Measurements from ENCODE around the gene DPYSL4.
A peak's percentile ranks its signal among the peaks of the same experiment; 100 is the strongest.

DPYSL4 gene

DNA sequence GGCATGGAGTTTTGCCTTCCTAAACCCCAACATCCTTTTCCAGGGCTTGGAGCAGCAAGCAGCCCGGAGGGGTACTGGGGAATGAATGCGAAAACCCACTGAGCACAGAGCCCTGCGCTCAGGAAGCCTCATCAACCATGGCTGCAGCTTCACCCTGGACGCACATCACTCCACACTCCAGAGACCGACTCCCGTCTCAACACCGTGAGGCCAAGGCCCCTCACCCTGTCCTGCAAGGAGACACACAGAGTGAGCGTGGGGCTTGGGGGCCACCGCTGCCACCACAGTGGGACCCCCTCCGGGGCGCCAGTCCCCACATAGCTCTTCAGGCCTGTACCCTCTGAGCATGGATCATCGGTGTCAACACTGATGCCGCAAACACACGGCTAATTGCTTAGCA lies 41.9 kb downstream of the DPYSL4 start:
- no peak for DNase-seq (ENCODE audit: low spot score)

DNA sequence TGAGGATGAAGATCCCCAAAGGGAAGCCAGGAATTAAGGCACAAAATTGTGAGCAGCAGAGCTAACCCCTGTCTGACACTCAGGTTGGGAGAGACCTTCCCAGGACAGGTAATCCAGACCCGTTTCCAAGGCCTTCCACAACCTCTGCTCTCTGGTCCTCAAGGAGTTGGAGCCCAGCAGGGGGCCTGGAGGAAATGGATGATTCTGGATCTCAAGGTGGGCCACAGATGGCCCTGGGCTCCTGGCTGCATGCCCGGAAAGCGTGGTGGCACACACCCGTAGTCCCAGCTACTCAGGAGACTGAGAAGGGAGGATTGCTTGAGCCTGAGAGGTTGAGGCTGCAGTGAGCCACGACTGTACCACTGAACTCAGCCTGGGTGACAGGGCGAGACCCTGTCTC lies 42.3 kb downstream of the DPYSL4 start:
- DNase-seq (ENCODE audit: low spot score), result no peak

DNA sequence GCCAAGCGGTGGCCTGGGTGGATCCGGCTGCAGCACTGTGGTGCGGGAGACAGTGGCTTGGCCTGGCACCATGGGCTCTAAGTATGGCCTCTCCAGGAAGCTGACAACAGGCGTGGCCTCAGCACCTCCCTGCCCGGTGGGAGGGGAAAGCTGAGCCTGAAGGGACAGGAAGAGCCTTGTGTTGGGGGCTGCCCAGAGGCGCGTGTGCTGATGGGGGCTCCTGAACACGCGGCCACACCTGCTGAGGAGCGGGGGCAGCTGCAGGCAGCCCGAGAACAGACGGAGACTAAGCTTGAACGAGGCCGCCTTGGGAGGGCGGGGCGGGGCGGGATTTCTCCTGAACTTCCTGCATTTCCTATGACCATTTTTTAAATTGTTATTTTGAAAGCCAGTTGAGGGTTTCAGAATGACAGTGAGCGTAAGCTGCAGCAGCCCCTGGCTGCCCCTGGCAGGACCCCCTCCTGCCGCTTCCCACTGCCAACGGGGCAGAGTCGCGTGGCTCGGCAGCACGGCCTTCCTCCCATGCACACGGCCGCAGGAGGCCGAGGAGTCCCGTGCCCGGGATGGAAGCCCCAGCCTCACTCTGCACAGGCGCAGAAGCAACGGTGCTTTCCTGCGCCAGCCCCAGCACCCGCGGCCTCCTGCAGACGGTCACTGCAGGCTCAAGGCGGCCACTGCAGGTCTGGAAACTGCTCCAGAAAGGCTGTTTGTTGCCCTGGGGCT lies 43.2 kb downstream of the DPYSL4 start:
- DNase-seq (ENCODE audit: low spot score), result peak; percentile 46

DNA sequence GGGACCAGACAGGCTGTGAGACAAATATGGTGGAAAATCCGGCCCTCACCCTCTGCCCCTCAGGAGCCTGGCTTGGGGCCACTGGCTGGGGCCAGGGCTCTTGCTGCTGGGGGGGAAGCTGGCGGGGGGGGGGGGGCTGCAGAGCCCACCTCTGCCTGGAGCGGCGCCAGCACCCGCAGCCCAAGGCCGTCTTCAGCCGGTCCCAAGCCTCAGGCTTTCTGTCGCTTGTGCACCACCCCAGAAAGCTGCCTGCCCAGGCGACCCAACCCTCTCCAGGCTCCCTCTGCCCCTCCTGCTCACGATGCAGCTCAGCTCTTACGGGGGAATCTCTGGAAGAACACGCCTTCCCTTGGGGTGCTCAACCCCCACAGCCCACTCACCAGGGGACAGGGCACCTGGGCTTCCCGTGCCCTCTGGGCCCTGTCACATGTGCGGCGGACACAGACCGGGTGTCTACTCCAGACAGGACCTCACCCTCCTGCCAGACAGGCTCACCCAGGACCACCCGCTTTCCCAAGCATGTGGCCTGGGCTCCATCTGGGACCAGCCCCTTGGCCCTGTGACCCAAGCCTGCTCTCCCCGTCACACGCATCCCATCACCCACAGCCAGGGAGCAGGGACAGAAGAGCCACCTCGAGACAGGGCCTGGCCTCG lies 43.9 kb downstream of the DPYSL4 start:
- DNase-seq (ENCODE audit: low spot score), result no peak

DNA sequence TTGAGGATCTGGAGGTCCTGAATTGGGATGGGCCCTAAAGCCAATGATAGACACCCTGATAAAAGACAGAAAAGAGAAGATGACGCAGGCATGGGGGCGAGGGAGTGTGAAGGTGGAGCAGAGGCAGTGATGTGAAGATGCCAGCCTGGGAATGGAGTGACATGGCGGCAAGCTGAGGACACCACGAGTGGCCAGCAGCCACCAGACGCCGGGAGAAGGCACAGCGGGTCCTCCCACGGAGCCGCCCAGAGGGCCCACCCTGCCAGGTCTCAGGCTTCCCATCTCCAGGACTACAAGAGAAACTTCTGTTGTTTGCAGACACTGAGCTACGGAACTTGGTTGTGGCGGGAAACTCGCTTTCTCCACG lies 44.9 kb downstream of the DPYSL4 start:
- DNase-seq (ENCODE audit: low spot score), result no peak

DNA sequence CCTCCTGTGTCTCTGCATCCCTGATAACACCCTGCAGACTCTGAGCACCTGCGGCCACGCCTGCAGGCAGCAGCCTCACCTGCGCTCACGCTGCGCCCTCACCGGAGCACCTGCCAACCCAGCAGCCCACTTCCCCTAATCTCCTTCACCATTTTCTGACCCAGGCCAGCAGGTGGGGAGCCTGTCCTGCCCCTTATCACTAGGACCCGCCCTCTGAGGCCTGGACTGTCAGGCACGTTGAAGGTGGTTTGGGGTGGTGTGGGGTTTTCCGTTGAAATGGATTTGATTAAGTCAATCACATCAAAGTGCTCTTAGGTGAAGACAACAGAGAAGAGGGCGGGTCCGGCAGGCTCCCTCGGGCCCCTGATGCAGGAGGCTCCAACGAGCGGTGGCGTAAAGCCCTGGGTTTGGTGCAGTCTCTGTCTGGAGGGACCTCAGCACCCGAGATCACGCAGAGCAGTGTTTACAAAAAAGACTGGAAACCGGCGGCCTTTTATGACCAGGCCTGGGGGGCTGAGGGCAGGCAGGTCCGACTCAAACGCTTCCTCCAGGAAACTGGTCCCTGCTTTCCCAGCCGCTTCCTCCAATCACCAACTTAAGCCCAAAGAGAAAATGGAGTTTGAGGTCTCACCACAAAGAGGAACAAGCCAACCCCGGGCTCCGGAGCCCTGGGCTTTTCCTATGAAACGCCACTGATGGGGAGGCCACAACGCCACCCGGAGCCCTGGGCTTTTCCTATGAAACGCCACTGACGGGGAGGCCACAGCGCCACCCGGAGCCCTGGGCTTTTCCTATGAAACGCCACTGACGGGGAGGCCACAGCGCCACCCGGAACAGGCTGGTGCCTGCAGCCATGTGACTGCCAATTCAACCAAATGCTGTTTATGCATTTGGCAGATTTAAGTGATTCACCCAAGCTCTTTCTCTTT lies 45.5 kb downstream of the DPYSL4 start:
- no peak for DNase-seq (ENCODE audit: low spot score)

DNA sequence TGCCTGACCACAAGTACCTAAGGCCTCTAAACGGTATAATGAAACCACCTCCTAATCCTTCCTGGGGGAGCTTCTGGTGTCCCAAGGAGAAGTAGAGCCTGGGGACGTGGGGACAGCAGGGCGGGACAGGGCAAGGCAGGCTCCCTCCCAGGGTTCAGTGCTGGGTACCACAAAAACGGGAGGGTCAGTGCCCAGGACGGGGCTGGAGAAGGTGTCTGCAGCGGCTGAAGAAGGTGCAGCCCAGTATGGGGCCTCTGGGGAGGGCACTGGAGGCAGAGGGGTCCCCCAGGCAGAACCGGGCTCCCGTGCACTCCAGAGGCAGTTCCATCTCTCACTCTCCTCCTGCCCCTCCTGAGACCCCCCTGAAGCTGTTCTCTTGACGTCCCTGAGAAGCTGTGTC lies 46.2 kb downstream of the DPYSL4 start:
- no peak for DNase-seq (ENCODE audit: low spot score)

DNA sequence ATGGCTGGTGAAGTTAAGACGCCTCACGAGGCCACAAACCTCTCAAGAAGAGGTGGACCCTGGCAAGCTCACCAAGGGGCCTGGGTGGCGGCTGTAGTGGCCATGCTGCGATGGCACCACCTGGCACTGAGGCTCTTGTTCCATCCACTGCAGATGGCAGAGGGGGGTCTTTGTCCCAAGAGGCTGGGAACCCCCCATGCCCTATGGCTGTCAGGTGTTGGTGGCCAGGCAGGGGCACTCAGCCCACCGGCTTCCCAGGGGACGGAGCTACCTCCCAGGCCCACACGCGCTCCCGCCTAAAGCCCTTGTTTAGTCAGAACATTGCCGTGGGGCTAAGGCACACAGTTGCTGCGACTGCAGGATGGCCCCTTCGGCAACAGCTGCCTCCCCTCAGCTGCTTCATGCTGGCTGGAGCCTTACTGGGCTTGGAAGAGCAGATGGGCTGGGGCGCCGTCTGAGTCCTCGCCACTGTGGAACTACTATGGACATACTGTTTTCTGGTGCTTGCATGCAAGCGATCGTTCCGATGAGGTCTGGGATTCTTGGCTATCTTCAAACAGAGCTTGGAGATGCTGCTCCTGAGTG lies 46.8 kb downstream of the DPYSL4 start:
- DNase-seq (ENCODE audit: low spot score), result no peak

DNA sequence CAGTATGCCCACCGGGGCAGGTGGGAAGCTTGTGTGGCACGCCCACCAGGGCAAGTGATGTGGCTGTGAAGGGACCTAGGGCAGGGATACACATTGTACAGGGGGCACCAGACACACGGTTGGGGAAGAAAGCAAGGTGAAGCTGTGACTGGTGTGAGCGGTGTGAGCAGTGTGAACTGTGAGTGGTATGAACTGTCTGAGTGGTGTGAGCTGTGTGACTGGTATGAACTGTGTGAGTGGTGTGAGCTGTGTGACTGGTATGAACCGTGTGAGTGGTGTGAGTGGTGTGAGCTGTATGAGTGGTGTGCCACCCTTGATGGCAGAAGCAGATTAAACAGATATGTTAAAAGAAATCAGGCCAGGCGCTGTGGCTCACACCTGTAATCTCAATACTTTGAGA lies 48.1 kb downstream of the DPYSL4 start:
- no peak for DNase-seq (ENCODE audit: low spot score)

DNA sequence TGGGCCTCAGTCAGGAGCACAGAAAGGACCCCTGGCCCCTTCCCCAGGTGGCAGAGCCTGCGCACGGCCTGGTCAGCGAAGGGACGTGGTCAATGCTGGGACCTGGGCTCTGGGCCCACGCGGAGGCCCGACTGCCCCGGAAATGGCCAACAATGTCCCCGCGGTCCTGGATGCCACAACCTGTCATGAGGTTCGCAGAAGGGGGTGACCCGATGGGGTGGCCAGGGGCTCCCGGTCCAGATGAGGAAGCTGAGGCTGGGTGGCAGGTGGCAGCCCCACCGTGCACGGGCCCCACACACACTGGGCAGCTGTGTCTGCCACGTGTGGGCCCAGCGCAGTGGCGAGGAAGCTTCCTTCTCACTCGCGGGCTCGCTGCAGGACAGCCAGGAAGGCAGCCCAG lies 49.4 kb downstream of the DPYSL4 start:
- DNase-seq (ENCODE audit: low spot score), result no peak

DNA sequence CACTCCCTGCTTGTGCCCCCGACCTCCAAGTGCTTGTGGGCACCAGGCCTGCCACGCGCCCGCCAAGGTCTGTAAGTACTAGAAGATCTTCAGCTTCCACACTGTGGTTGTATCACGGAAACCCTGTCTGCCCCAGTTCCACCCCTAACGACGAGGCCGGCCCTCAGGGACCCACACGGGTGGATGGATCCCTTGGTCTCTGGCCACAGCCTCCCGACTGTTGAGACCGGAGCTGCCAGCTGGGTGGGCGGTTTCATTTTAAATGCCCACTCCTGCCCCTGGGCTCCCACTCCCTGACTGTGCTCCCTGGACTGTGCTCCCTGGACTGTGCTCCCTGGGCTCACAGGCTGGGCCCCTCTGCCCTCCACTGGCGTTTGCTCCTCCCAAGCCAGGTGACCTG lies 50.1 kb downstream of the DPYSL4 start:
- DNase-seq (ENCODE audit: low spot score), result no peak

DNA sequence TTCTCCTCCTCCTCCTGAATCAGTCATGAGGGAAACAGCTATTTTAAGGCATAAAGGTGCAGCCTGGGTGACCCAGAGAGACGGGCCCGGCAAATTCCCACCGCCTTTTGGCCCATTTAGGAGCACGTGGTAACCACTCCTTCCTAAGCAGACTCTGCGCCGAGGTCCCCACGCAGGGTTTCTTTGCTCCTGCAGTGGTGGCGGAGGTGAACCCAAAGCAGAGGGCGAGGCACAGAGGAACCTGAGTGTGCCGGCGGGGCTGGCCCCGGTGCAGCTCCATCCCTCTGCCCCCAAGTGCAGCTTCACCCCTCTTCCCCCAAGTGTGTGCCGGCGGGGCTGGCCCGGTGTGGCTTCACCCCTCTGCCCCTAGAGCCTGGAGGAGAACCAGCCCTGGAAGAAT lies 50.6 kb downstream of the DPYSL4 start:
- DNase-seq (ENCODE audit: low spot score), result no peak

DNA sequence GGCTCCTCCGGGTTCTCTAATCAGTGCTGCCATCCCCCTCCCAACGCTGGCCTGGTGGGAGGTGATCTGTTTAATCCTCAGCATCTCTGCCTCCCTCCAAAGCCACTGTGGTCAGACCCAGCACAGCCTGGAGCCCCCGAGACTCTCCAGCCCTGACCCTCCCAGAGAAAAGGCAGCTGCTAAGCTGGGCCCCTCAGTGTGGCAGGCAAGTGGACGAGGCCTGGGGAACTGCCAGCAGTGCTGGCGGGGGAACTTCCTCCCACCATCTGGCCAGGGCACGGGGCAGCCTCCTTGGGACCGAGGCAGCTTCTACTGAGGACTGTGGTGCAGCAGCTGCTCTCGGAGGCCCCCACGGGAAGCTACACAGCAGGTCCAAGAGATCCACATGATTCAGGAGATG lies 51.1 kb downstream of the DPYSL4 start:
- no peak for DNase-seq (ENCODE audit: low spot score)

DNA sequence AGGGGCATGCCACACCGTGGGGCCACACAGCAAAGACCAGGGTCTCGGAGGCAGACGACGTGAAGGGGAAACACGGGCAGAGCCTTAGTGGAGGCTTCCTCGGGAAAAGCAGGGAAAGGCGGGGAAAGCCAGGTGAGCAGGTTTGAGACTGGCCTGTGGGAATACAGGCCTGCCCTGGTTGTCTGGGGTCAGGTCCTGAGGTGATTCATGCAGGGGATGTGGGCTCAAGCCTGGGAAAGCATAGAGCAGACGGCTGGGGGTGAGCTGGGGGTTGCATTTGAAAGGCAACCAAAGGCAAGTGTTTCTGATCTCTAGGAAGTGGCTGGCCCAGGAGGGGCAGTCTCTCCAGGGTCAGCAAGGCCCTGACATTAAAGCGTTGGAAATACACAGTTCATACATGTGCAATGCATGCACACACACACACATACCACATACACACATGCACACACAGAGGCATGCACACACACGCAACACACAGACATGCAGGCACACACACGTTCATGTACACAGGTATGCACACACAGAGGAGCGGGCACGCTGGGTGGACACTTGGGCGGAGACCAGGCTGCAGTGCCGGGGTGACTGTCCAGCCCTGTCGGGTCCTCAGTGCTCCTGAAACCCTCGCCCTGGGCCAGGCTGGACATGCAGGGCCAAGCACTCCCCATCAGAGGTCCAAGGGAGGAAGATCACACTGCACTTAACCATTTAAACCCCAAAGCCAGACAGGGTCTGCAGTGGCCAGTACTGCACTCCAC lies 51.8 kb downstream of the DPYSL4 start:
- no peak for DNase-seq (ENCODE audit: low spot score)

DNA sequence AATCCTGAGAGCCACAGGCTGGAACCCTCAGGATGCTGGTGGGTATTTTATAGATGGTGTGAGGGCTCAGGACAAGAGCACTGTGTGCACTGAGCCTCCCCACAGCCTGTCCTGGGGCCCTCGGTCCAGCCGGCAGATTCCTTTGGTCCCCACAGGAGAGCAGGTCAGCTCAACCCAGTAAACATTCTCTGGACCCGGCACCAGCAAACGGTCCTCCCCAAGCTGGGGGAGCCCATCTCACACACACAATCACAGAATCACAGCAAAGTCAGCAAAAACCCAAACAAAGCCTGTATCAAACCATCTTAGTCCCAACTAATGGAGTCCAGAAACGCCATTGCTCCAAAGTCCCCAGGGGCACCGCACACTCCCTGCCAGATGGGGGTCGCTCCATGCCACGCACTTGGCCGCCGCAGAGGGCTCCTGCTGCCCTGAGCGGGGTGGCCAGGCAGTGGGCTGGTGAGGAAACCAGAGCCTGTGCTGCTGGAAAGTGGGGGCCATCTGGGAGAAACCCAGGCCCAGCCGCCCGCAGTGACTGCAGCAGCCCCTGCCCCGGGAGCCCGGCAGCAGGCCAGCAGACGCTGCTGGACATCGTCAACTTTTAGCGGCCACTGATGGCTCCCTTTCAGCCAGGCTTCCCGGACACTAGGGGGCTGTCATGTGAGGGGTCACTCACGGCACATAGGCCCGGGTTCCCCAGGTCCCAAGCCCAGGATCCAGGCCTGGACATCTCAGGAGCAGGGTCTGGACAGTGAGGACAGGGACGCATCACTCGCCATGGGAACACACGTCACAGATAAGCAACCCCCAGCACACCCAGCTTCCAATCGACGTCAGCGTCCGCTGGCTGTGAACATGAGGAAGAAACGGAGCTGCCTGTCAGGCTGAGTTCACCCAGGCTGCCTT lies 52.6 kb downstream of the DPYSL4 start:
- no peak for DNase-seq (ENCODE audit: low spot score)

DNA sequence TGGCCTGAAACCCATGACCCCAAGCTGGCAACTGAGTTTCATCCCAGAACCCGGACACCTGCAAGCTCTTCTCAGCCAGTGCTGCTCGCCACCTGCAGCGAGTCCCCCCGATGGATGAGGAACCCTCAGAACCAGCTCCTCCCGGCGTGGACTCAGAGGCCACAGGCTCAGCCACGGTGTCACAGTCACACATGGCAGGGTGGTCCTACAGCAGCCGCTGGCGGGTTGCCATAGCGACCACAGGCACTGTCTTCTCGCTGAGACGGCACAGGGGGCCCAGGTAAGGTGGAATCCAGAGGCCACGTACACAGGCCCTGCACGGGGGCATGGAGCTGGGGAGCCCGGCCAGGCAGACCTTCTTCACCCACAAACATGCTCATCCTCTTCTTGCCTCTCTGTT lies 53.4 kb downstream of the DPYSL4 start:
- no peak for DNase-seq (ENCODE audit: low spot score)

DNA sequence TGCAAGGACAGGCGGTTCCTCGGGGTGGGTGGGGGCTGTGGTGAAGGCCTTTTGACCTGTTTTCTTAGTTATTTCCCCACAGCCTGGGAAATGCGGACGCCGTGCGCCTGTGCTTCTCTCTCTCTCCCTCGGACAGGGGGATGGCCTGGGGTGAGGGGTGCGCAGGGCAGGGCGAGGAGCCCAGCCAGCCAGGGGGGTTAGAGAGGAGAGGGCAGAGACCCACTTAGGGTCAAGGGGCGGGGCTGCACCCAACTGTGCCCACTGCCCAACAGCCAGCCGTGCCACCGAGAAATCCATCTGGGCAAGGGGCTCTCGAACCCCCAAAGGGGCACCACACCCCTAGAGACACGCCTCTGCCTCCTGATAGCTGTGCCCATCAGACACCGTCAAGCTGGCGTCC lies 53.8 kb downstream of the DPYSL4 start:
- DNase-seq (ENCODE audit: low spot score), result no peak

DNA sequence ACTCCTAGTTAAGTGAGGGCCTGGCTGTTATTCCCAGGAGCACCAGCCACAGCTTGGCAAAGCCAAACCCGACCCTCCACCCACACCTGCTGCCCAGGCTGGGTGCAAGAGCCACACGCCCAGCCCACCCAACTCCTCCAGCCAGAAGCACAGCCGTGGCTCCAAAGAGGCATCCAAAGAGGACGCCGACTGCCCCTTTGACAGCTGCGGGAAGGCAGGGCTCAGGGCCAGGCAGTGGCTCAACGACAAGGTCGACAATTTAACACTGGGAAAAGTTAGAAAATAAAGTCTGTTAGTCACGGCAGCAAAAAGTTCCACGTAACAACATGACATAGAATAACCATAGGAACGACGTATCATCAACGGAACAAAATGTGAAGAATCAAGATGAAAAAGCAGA lies 54.3 kb downstream of the DPYSL4 start:
- DNase-seq (ENCODE audit: low spot score), result no peak

DNA sequence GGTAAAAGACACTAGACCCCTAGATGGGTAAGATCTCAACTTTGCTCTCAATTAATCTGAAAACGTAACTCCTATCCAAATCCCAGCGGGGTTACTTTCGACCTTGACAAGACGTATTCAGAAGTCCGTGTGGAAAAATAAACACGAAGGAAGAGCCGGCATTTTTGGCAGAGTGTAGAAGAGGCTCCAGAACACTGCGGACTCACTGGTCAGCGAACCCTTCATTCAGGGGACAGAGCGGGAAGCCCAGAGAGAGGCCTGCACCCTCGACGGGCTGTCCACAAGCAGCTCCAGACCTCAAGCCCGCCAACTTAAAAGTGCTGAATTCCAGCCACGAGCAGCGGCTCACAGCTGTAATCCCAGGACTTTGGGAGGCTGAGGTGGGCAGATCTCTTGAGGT lies 54.7 kb downstream of the DPYSL4 start:
- DNase-seq (ENCODE audit: low spot score), result no peak

DNA sequence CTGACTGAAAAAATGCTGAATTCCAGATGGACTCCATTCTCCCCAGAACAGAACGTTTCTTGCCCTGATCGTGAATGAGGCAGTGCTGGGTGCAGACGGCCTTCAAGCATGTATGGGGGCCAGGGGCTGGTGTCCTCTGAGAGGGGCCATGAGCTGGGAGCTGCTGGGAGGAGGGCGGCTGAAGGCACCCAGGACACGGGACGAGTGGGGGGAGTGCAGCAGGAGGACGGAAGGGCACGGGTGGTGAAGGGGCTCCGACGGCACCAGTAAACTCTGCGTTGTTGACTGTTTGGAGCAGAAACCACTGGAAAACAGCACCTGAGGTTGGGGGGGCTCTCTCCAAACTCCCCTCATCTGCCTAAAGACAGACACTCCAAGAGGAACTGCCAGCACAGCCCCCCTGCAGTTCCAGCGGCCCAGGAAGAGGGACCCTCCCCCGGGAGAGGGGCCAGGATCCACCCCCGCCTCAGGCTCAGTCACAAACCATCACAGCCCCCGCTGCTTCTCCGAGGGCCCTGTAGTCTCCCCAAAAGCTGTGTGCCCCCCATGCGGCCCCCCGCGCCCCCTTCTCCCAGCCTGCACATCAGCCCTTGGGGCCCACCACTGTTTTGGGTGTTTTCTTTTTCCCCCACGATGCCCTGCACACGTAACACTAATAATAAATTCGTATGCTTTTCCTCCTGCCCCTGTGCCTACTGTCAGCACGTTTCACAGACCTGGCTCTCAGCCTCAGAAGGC lies 55.5 kb downstream of the DPYSL4 start:
- DNase-seq (ENCODE audit: low spot score), result no peak
